AG04450 (cell line): ENCODE measurements around the gene PLEKHN1. TPM values are rescaled to one million over a fixed set of nuclear protein-coding genes. Genes with fewer than 3 reads are reported as not detected.

Experiments used
- CTCF ChIA-PET: fragments of 300-600, 350-600 bp; formaldehyde crosslinking; extraction: SDS; loops from one replicate; lab custom pipeline; 2022; ENCODE audit warnings: antibody characterized with exemption, inconsistent platforms; lab: Charles Lee
- POLR2A ChIA-PET: fragments of 350-600 bp; formaldehyde crosslinking; extraction: SDS; loops from one replicate; lab custom pipeline; 2021; ENCODE audit warnings: antibody characterized with exemption, inconsistent platforms; lab: Yijun Ruan, JAX
- DNase-seq: peaks from one replicate; pipeline ENCODE4 v3.0.0-alpha.2; 2011; ENCODE audit warnings: low read depth, low spot score
- H3K27ac ChIP-seq: one replicate; pipeline ENCODE4 v1.5.1; 2012; ENCODE audit warnings: low read depth, low read length, control low read depth
- H3K27me3 ChIP-seq: one replicate; pipeline ENCODE4 v1.6.0; 2012; ENCODE audit warnings: low read length; ENCODE audit not compliant: control insufficient read depth, insufficient read depth
- H3K4me3 ChIP-seq: 2 replicates; pipeline ENCODE4 v1.5.1; 2011; ENCODE audit warnings: mild to moderate bottlenecking, low read depth, low read length, control low read depth
- H3K9me3 ChIP-seq: 2 replicates; pipeline ENCODE4 v1.5.1; 2012; ENCODE audit warnings: low read length; ENCODE audit not compliant: control insufficient read depth, insufficient read depth
- polyA plus RNA-seq: library from polyadenylated mRNA; depleted of rRNA; stranded (reverse); fragments of >200 nt; gene quantifications from 2 replicates; pipeline ENCODE4 v1.2.3, GENCODE V29; 2011
- TF ChIP-seq, protein P1 (sequence below): IDR thresholded peaks from 2 replicates; pipeline ENCODE4 v1.5.1; 2011; ENCODE audit warnings: low read depth, low read length, control low read depth, inconsistent platforms

Gene PLEKHN1
- polyA plus RNA-seq, 1 experiment, result 0.15 TPM

GRCh38 chr1:978835-979743 lies 12.8 kb downstream of the PLEKHN1 start:
- CTCF ChIA-PET, result interaction anchor here (1.0 kb wide), 1 partner anchor 23 kb away, joined by 3 read pairs; no protein-coding TSS in a partner anchor
- H3K9me3 ChIP-seq, result peaks cover 9% of the 10 kb centered on the region; the same call in 1 of the 2 replicates
- TF ChIP-seq, protein P1, sequence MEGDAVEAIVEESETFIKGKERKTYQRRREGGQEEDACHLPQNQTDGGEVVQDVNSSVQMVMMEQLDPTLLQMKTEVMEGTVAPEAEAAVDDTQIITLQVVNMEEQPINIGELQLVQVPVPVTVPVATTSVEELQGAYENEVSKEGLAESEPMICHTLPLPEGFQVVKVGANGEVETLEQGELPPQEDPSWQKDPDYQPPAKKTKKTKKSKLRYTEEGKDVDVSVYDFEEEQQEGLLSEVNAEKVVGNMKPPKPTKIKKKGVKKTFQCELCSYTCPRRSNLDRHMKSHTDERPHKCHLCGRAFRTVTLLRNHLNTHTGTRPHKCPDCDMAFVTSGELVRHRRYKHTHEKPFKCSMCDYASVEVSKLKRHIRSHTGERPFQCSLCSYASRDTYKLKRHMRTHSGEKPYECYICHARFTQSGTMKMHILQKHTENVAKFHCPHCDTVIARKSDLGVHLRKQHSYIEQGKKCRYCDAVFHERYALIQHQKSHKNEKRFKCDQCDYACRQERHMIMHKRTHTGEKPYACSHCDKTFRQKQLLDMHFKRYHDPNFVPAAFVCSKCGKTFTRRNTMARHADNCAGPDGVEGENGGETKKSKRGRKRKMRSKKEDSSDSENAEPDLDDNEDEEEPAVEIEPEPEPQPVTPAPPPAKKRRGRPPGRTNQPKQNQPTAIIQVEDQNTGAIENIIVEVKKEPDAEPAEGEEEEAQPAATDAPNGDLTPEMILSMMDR, result no peak
- POLR2A ChIA-PET, result no interaction called here
- DNase-seq, result no peak
- no peak overlapping the region for H3K4me3 ChIP-seq
- H3K27ac ChIP-seq, result no peak overlapping the region
- peaks cover 32% of the 10 kb centered on the region for H3K27me3 ChIP-seq

DNA sequence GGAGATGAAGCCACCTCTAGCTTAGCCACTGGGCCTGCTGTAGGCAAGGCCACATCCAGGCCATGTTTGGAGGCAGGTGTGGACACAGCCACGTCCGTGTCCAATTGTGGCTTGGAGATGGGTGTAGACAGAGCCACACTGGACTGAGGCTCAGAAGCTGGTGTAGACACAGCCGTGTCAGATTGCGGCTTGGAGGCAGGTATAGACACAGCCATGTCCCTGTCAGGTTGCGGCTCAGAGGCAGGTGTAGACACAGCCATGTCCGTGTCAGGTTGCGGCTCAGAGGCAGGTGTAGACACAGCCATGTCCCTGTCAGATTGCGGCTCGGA lies 13.4 kb downstream of the PLEKHN1 start:
- ChIA-PET POLR2A (no interaction called here), CTCF (interaction anchor here (1.0 kb wide), 1 partner anchor 22 kb away, joined by 3 read pairs; no protein-coding TSS in a partner anchor)
- peaks cover 9% of the 10 kb centered on the region; the same call in 1 of the 2 replicates for H3K9me3 ChIP-seq
- H3K4me3 ChIP-seq, result no peak overlapping the region
- DNase-seq, result no peak
- no peak overlapping the region for H3K27ac ChIP-seq
- TF ChIP-seq, protein P1, result no peak
- peaks cover 30% of the 10 kb centered on the region for H3K27me3 ChIP-seq

- Histone ChIP-seq H3K27ac (no peak overlapping the region), H3K27me3 (peaks cover 35% of the 10 kb centered on the region), H3K9me3 (peaks cover 9% of the 10 kb centered on the region; the same call in 1 of the 2 replicates), H3K4me3 (no peak overlapping the region)
- CTCF ChIA-PET, result interaction anchor here (0.8 to 1.3 kb wide), 3 partner anchors 22 to 84 kb away, joined by 3 to 8 read pairs (median 4); no protein-coding TSS in a partner anchor
- POLR2A ChIA-PET, result no interaction called here
- no peak for DNase-seq
- TF ChIP-seq, protein P1, result no peak
These were observed 13.9 kb downstream of the PLEKHN1 start for GRCh38 chr1:980137-980571.

DNA sequence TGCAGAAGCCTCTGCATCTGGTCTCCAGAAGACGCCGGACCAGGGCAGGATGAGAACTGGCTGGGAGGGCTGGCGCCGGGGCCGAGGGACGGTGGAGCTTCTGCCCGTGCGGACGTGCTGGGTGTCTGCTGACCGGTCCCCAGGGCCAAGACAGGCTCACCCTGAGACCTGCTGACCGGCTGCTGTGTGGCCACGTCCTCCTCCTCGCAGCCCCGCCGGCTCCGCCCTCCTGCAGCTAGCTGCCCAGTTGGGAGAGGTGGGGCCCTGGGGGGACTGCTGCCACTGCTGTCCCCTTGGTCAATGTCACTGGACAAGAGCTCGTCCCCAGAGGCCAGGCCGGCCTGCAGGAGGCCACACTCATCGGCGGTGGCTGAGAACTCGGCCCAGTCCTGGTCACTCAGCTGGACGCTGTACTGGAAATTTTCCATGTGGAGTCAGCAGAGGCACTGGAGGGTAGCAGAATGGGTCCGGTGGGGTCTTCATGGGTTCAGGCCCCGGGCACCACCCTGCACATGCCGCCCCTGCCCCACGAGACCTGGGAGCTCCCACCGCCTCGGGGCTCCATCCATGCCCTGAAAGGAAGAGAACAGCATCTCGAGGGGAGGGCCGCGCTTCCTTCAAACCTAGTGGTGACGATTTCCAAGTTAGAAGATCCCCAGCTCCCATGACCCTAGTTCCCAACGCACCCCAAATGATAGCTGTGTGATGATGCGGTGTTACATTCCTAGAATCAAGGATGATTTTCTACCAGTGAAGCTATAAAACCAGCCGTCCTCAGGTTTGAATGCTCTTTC lies 14.5 kb downstream of the PLEKHN1 start:
- H3K4me3 ChIP-seq, result no peak overlapping the region
- peaks cover 9% of the 10 kb centered on the region; the same call in 1 of the 2 replicates for H3K9me3 ChIP-seq
- POLR2A ChIA-PET, result no interaction called here
- no peak for DNase-seq
- peaks cover 35% of the 10 kb centered on the region for H3K27me3 ChIP-seq
- TF ChIP-seq, protein P1, result no peak
- no peak overlapping the region for H3K27ac ChIP-seq
- CTCF ChIA-PET, result interaction anchor here (0.8 to 1.3 kb wide), 3 partner anchors 21 to 83 kb away, joined by 3 to 8 read pairs (median 4); no protein-coding TSS in a partner anchor
